NCI-H69 (cell line): ENCODE measurements around the gene GIPR.
"Not testable (repeated sequence)": the region's sequence is repeated elsewhere in the genome, so short reads cannot be mapped to it uniquely, and the experiment has no call there.

Experiments
- DNase-seq: peaks from one replicate; lab custom pipeline; 2025; lab: John Stamatoyannopoulos, UW

The GIPR gene

DNA sequence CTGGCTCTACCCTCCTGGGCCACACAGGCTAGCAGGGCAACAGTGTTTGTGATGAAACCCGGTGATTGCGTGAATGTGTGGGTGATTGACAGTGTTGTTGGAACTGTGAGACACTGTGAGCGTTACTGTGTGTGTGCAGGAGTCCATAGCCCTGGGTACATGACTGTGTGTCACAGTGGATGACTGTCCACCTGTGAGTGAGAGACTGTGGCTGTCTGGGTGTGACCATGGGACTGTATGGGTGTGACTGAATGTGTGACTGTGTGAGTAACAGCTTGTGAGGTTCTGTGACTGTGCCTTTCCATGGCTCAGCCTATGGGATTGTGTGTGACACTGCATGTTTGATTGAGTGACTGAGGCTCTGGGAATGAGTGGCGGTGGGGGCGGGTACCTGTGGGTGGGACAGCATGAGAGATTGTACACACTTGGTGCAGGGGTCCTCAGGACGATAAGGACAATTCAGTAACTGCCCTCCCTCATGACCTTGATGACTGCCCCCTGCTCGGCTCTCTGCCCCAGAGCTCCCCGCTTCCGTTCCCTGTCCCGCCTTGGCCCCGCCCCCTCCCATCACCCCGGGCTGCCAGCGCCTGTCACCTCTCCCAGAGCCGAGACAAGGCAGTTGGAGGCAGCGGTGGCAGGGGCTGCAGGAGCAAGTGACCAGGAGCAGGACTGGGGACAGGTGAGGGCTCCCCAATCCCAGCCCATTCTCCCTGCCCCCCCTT is at the start of gene GIPR:
Gene GIPR, plus strand, starts transcription at position 602 of the 722 bp plus-strand sequence. CDS start 1,300 bp downstream, outside the sequence.
- peak; percentile 67 for DNase-seq

GRCh38 chr19:45621389-45621788 is 46.6 kb upstream of the GIPR start:
- no peak for DNase-seq

- DNase-seq, result no peak
Measured at GRCh38 chr19:45621976-45622503, 46.0 kb upstream of the GIPR start.

DNA sequence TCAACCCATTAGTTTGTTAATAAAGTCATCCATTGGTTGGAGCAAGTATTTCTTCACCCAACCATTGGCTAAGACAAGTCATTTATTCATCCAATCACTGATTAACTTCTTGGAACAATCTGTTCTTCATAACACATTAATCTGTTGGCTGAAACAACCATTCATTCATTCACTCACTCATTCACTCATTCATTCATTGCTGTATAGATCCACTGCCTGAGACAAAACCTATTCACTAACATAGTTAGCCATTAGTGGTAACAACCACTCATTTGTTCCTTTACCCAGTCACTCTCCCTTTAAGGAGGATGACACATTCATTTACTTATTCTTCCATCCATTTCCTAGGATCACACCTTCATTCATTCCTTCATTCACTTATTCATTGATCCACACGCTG is 44.0 kb upstream of the GIPR start:
- no peak for DNase-seq

GRCh38 chr19:45628219-45628618 is 39.8 kb upstream of the GIPR start:
- not testable (repeated sequence) for DNase-seq

DNA sequence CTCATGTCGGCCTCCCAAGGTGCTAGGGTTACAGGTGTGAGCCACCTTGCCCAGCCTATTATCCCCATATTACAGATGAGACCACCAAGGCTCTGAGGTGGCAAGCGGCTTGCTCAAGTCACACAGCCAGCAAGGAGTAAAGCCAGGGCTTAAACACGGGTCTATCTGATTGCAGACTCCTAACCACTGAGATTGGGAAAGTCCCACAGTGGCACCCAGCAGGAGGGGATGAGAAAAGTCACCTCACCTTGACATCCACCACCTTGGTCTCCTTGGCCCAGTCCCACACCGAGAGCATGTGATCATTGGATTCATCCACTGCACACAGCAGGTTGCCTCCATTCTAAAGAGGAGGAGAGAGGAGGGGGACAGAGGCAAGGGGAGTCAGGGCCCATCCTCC is 38.3 kb upstream of the GIPR start:
- no peak for DNase-seq

GRCh38 chr19:45630463-45630862 is 37.6 kb upstream of the GIPR start:
- peak; percentile 27 for DNase-seq

GRCh38 chr19:45632468-45633196 is 35.4 kb upstream of the GIPR start:
- DNase-seq, result peak; percentile 90

DNA sequence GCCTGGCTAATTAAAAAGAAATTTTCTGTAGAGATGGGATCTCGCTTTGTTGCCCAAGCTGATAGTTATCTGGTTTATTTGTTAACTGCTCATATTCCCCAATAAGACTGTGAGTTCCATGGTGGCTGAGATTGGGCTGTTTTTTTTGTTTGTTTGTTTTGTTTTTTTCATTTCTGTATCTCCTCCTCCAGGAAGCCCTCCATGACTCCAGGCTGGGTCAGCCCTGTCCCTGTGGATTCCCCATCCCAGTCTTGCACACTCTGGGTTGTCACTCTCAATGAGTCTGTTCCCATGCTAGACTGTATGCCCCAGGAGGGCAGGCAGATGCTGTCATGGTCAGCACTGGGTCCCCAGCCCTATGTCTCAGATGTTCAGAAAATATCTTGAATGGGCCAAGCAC is 31.7 kb upstream of the GIPR start:
- DNase-seq, result no peak

GRCh38 chr19:45636902-45637301 is 31.1 kb upstream of the GIPR start:
- DNase-seq, result no peak

GRCh38 chr19:45637890-45638667 is 29.9 kb upstream of the GIPR start:
- DNase-seq, result no peak

DNA sequence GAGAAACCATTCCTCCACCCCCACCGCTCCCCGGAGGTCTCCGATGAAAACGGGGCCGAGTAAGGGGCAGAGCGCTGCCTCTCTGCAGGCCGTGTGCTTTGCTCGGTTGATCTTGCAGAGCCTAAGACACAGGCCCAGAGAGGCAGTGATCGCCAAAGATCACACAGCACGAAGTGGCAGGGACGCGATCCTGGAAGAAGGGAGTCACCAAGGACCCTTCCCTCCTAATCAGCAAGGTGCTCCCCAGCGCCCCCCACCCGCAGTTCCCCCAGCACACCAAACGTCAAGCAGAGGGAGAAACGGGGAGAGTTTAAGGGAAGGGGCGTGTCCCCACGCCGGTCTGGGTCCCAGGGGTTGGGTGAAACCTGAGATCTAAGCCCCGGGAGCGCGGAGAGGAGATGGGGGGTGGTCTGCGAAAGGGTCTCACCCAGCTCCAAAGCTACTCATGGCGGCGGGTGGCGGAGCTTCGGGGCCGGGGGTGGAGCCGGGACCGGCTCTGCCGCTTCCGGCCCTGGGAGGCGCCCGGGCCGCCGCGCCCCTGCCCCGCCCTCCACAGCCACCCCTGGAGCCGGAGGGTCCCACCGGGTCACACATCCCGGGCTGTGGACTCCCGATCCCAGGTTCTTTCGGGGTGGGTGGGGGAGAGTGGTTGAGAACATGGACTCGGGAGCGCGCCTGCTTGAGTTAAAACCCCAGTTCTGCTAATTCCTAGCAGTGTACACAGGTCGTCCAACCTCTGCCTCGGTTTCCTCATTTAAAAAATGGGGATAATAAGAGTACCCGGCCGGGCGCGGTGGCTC is 28.9 kb upstream of the GIPR start, which contains the start of gene EML2:
Gene EML2, minus strand, starts transcription at position 468 of the 800 bp plus-strand sequence. Its CDS starts 21 bp downstream, at position 447.
- peak; percentile 74 for DNase-seq

- no peak for DNase-seq
Measured at GRCh38 chr19:45640849-45641273, 27.2 kb upstream of the GIPR start.

DNA sequence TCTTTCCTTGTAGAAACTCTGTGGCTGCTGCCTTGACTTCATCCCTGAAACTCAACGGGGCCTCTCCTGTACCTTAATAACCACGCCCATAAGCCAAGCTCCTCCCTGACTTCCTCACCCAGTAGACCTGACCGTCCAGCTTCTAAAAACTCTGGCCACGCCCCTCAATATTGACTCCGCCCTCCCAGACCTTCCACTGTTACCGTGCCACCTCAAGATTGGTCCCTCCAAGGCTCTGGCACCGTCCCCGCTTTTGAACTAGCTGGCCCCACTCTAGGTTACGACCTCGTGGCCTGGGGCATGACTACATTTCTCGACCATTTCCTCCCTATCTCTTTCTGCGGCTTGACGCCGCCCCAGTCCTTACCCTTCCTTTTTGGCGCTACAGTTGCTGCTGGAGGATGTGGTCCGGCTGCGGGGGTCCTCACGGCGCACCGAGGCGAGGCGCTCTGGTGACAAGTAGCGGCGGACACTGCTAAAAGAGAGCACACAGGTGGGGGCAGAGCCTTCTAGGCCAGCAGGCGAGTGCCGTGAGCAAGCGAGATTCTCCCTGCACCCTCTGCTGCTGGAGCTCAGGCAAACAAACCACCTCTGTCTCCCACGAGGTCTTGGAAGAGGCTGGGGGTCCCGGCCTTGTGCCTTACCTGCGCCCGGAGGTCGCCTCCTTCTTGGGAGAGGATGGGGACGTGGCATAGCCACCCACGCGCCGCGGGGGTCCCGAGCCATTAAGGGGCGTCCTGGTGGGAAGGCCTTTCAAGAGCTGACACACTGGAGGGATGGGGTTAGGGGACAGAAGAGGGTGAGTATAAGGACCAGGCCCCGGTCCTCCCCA is 26.5 kb upstream of the GIPR start:
- peak; percentile 95 for DNase-seq

DNA sequence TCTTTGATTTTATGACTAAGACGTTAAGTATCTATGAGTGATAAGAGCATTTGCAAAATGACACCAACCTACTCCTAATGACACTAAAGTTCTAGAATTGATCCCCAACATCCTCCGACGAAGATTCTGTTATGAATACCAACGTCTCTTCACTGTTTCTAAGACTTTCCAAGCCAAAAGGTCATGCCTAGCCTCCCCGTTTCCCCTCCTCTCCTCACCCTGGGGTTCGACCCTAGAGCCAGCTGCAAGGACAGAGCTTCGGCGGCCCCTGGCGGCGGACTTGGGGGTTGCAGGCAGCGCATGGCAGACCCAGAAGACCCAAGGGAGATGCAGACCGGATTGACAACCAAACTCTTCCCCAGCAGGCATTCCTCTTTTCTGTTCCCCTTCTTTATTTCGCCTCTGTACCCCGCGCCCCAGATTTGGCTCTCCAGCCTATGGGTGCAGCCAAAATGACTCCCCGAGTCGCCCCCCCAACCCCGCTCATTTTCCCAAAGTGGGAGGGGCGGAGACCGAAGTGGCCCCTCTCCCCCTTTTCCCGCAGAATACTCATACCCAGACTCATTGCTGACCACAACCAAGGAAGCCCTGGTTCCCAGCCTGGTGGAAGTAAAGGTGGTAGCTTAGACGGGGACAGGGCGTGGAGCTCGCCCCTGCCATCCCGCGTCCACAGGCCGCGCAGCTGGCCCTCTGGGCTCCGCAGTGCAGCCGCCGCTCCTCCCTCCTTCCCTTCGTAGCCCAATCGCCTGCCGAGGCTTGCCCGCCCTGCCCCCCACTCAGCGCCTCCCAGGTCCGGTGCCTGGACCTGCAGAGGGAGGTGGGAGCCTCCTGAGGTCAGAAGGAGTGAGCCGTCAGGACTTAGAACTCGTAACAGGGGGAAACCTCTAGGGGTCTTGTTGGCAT is 24.7 kb upstream of the GIPR start:
- DNase-seq, result peak; percentile 86

DNA sequence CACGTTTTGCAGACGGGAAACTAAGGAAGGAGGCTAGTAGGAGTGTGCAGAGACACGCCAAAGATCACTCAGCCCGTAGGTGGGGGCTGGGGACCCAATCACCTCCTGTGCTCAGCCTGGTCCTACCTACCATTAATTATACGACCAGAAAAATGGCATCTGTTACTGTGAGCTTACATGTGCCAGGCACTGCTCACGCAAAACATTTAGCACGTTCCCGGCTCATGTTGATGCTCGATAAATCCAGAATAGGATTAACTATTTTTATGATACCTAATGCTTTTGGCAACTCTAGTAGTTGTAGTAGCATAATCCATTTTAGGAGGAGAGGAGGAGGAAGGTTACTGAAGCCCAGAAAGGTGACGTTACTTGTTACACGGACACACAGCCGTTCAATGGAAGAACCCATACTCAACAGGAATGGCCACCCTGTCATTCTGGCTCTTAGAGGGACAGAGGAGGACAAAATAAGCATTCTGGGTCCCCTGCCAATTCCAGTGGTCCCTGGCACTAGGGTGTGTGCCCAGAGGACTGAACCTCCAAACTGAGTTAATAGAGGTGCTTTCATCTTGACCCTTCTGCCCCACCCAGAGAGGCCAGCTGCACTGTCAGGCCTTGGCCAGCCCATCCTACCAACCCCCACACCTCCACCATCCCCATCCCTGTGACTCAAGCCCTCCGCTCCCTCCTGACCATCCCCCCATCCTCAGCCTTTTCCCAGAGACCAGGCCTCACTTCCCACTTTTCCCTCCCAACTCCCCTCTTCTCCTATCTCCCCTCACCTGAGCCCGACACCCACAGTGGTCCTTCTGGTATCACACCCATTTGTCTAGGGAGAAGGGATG is 23.9 kb upstream of the GIPR start:
- peak; percentile 70 for DNase-seq

GRCh38 chr19:45645068-45645630 is 22.9 kb upstream of the GIPR start:
- no peak for DNase-seq
